ENCODE results near the gene MCC.

DNA sequence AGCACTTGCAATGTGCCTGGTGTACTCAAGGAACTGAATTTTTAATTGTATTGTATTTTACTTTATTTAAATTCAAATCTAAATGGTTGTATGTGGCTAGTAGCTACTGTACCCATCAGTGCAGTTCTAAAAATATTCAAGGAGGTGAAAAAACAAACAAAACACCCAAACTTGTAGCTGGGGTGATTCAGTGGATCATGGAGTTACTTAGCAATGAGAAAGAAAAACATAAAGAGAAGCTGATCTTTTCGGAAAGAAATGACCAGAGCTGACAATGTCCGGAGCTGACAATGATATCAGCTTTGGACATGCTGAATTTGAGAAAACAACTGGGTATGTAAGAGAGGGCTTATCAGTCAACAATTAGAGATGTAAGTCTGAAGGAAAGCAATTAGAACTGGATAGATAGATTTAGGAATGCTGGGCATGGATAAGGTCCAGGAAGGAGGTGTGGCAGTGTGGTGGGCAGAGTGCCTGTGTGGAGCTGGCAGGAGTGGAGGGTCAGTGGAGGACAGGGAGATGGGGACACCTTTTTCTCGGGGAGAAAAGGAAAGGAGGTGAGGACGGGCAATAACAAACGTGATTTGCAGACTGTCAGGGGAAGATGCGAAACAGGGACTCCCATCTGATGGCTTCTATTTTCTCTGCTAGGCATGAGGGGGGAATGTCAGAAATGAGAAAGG is 398.5 kb downstream of the MCC start:
- TF ChIP-seq EZH2 (IDR thresholded peaks at IDR 0.05; ENCODE audit: borderline replicate concordance, low read depth, low read length, poor library complexity, severe bottlenecking) (no peak), CTCF (conservative IDR thresholded peaks at IDR 0.05; ENCODE audit: low read depth, low read length) (no peak)

All from A673 (cell line).